ENCODE results near the gene RPP40.

DNA sequence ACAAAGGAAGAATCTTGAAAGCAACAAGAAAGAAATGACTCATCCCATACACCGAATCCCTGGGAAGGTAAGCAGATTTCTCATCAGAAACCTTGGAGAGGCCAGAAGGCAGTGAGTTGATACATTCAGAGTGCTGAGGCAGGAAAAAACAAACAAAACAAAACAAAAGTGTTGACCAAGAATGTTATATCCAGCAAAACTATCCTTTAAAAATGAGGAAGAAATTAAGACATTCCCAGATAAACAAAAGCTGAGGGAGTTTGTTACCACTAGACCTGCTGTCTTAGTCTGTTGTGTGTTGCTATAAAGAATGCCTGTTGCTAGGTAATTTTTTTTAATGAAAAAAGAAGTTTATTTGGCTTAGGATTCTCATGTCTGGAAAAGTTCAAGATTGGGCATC, 47.6 kb upstream of the RPP40 start:
- TF ChIP-seq, protein P1, sequence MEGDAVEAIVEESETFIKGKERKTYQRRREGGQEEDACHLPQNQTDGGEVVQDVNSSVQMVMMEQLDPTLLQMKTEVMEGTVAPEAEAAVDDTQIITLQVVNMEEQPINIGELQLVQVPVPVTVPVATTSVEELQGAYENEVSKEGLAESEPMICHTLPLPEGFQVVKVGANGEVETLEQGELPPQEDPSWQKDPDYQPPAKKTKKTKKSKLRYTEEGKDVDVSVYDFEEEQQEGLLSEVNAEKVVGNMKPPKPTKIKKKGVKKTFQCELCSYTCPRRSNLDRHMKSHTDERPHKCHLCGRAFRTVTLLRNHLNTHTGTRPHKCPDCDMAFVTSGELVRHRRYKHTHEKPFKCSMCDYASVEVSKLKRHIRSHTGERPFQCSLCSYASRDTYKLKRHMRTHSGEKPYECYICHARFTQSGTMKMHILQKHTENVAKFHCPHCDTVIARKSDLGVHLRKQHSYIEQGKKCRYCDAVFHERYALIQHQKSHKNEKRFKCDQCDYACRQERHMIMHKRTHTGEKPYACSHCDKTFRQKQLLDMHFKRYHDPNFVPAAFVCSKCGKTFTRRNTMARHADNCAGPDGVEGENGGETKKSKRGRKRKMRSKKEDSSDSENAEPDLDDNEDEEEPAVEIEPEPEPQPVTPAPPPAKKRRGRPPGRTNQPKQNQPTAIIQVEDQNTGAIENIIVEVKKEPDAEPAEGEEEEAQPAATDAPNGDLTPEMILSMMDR (tag by site-specific recombination; IDR thresholded peaks at IDR 0.05): no peak
- TF ChIP-seq HIC1 (tag by site-specific recombination; IDR thresholded peaks at IDR 0.05) (no peak), ZNF692 (tag by site-specific recombination; IDR thresholded peaks at IDR 0.05) (no peak), ZNF501 (tag by site-specific recombination; IDR thresholded peaks at IDR 0.05) (no peak), ZNF529 (tag by site-specific recombination; IDR thresholded peaks at IDR 0.05; ENCODE audit: insufficient replicate concordance) (no peak), ZNF629 (tag by site-specific recombination; IDR thresholded peaks at IDR 0.05) (no peak)
